NCI-H2107 (cell line): ENCODE measurements around the gene SULT1A1.

Experiments used
- DNase-seq: peaks from one replicate; lab custom pipeline; 2025; lab: John Stamatoyannopoulos, UW

The SULT1A1 gene

GRCh38 chr16:28558456-28558855 lies 51.4 kb downstream of the SULT1A1 start:
- DNase-seq = no peak

GRCh38 chr16:28556914-28557320 lies 52.9 kb downstream of the SULT1A1 start:
- no peak for DNase-seq

- no peak for DNase-seq
These were observed 54.3 kb downstream of the SULT1A1 start for GRCh38 chr16:28555561-28555960.
